Right lobe of liver (tissue), 6 donors: ENCODE results near the gene CDC42BPB. TPM values are rescaled to one million over a fixed set of nuclear protein-coding genes. Genes with fewer than 3 reads are reported as not detected.

ENCODE experiments used
- ATAC-seq, 4 donors: fragments of 200-7000 bp; cut with Tn5 transposase; one replicate each; pipeline ENCODE4 v1.9.1; 2020; ENCODE audit warnings: mild to moderate bottlenecking in 4 of 4, moderate library complexity in 4 of 4
- DNase-seq, 3 donors: peaks; one replicate each; pipeline ENCODE4 v3.0.0-alpha.2; 2020
- H3K27ac ChIP-seq, 3 donors: fragments of 200-600 bp; one replicate each; pipeline ENCODE4 v1.8.0; 2022
- H3K27me3 ChIP-seq, 2 donors: fragments of 200-600 bp; one replicate each; pipeline ENCODE4 v1.8.0; 2022
- H3K36me3 ChIP-seq, 4 donors: fragments of 200-600 bp; sonication (generic) in 1 of 4; one replicate each; pipeline versions ENCODE4 v1.5.1 to v1.8.0; 2017 to 2022; ENCODE audit warnings: control low read depth in 1 of 4
- H3K4me1 ChIP-seq, 4 donors: fragments of 200-600 bp; sonication (generic) in 1 of 4; one replicate each; pipeline versions ENCODE4 v1.5.1 to v1.8.0; 2017 to 2022; ENCODE audit warnings: control low read depth in 1 of 4
- H3K4me3 ChIP-seq, 3 donors: fragments of 200-600 bp; one replicate each; pipeline ENCODE4 v1.8.0; 2022
- H3K9me3 ChIP-seq, 4 donors: fragments of 200-600 bp; sonication (generic) in 1 of 4; one replicate each; pipeline versions ENCODE4 v1.5.1 to v1.8.0; 2017 to 2022; ENCODE audit warnings: control low read depth in 1 of 4
- CTCF ChIP-seq, 4 donors: fragments of 200-600 bp in 3 of 4; fragments of 450-650 bp in 1 of 4; IDR thresholded peaks; one replicate each; pipeline versions ENCODE4 v1.5.1 to v1.8.0; 2016 to 2022; ENCODE audit warnings: antibody characterized with exemption in 4 of 4, mild to moderate bottlenecking in 2 of 4
- POLR2A ChIP-seq: fragments of 450-650 bp; IDR thresholded peaks from one replicate; pipeline ENCODE4 v1.6.1; 2017; ENCODE audit warnings: antibody characterized with exemption, mild to moderate bottlenecking
- WGBS: methylation state at CpG from one replicate; pipeline ENCODE4 v1.1.6; 2018; ENCODE audit warnings: low coverage, low lambda C conversion rate; ENCODE audit not compliant: insufficient coverage; ENCODE audit errors: missing lambda C conversion rate; 5-methylcytosine and 5-hydroxymethylcytosine counted together
- intact Hi-C, 2 donors: fragments of 100-400 bp; cut with DNase I; formaldehyde crosslinking; loops; one replicate each; pipeline versions ENCODE4 v1.11.2 to v1.14.1; 2022
- total RNA-seq, 6 experiments: library from RNA; depleted of rRNA in 2 of 6; stranded (reverse); fragments of >200 nt in 2 of 6; fragmentation: NEBNext Ultra II Directional in 3 of 6; extraction: Animal tissue kit (Norgen Biotek cat#: 25700) in 3 of 6; gene quantifications; one replicate each; pipeline versions ENCODE4 v1.1.0 to v1.2.4, GENCODE V29; 2016 to 2023
- donor health status: DM: no; HTN: yes; CAD: no.
- donor health status: DM: no; HTN: no; CAD: no.
- donor health status: DM: no; HTN: no; CAD: no.
- donor health status: DM: no; HTN: yes; CAD: no.
- donor health status: DM: no; HTN: yes; CAD: no.

Gene CDC42BPB
- total RNA-seq, 6 experiments from 2014 or later = 38.4 to 55.5 (median 43.0) TPM

DNA sequence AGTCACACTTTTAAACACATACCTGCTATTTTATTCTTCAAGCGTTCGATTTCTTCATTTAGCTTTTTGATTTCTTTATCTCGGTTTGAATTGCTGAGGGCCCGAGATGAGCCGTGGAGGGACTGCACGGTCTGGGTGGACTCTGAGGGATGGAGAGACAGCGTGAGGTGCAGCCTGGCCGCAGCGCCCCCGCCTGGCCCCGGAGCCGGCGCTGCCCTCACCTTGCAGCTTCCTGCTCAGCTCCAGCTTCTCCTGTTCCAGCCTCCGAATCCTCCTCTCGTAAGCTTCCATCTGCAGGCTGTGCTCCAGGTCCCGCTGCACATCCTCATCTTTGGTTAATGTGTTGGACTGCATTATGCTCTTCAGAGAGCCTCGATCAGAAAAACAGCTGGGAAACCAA is 81.7 kb downstream of the CDC42BPB start:
- no peak for DNase-seq
- 91% methylated on average over 17 of the region's 17 CpGs for WGBS

DNA sequence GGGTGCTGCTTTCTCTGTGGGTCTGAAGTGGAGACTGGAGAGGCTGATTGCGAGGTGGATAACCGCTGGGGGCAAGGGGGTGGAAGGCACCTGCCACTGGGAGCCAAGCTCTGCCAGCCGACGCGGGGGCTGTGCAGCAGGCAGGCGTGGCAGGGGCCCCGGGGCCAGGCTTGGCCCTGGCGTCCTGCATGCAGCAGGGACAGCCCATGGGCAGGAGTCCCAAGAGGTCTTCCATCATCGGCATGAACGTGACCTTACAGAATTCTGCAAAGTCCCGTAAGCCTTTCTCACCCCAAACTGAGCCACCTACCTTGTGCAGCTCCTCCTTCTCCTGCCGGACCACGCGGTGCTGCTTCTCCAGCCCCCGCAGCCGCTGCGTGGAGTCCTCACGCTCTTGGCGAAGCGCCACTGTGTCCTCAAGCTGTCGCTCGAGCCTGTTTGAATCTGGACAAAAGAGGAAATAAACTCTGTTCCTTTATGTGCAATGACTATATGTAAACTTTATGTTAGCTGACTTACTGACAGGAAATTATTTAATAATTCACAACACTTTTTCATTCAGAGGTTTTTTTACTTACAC is 83.6 kb downstream of the CDC42BPB start:
- intact Hi-C loops = no loop called here
- Histone ChIP-seq H3K36me3 (peaks cover 2 to 73% (median 37%) of the 10 kb centered on the region in 4 donors), H3K27ac (no peak overlapping the region), H3K9me3 (no peaks in the 10 kb centered on the region), H3K4me1 (no peaks in the 10 kb centered on the region), H3K27me3 (no peaks in the 10 kb centered on the region), H3K4me3 (no peak overlapping the region)
- 35% methylated on average over 5 of the region's 22 CpGs for WGBS
- no peak for TF ChIP-seq CTCF (IDR thresholded peaks at IDR 0.05)
- no peak for TF ChIP-seq POLR2A
- ATAC-seq (no peak), DNase-seq (no peak)

More for the DNA sequence above, 81.7 kb downstream of the CDC42BPB start:
- H3K4me1 ChIP-seq = no peaks in the 10 kb centered on the region
- H3K27me3 ChIP-seq = no peaks in the 10 kb centered on the region
- H3K27ac ChIP-seq = no peak overlapping the region
- no peak for ATAC-seq
- no peak for TF ChIP-seq CTCF (IDR thresholded peaks at IDR 0.05)
- no peak for TF ChIP-seq POLR2A
- no peaks in the 10 kb centered on the region for H3K9me3 ChIP-seq
- intact Hi-C loops = no loop called here
- H3K36me3 ChIP-seq = peaks cover 0 to 73% (median 35%) of the 10 kb centered on the region in 4 donors
- H3K4me3 ChIP-seq = no peak overlapping the region

GRCh38 chr14:102971836-102972606 is 85.3 kb downstream of the CDC42BPB start:
- no peak for ATAC-seq
- TF ChIP-seq POLR2A = no peak
- no peak for TF ChIP-seq CTCF (IDR thresholded peaks at IDR 0.05)
- no peak overlapping the region for H3K27ac ChIP-seq
- intact Hi-C loops = no loop called here
- no peak for DNase-seq
- no peaks in the 10 kb centered on the region for H3K9me3 ChIP-seq
- H3K4me3 ChIP-seq = no peak overlapping the region
- no peaks in the 10 kb centered on the region for H3K4me1 ChIP-seq
- peaks cover 13 to 79% (median 45%) of the 10 kb centered on the region in 4 donors for H3K36me3 ChIP-seq
- no peaks in the 10 kb centered on the region for H3K27me3 ChIP-seq
- 86% methylated on average over 19 of the region's 25 CpGs for WGBS

DNA sequence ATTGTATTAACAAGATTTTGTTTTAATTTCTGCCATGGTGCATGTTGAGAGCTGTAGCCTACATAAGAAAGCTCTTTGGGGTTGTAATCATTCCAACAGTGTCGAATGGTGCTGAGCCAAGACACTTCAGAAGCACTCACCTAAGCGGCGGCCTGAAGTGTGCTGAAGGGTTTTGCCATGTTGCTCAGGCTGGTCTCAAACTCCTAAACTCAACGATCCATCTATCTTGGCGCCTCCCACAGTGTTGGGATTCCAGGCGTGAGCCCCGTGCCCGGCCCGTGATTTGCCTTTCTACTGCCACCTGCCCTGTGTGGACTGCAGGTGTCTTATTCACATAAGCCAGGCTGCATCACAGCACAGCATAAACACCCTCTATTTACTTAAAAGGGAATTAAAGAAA is 86.0 kb downstream of the CDC42BPB start:
- DNase-seq = no peak
- no peak for TF ChIP-seq CTCF (IDR thresholded peaks at IDR 0.05)
- no peak for TF ChIP-seq POLR2A
- Histone ChIP-seq H3K36me3 (peaks cover 13 to 79% (median 48%) of the 10 kb centered on the region in 4 donors), H3K4me3 (no peak overlapping the region), H3K4me1 (no peaks in the 10 kb centered on the region), H3K27ac (no peak overlapping the region), H3K27me3 (no peaks in the 10 kb centered on the region), H3K9me3 (no peaks in the 10 kb centered on the region)
- intact Hi-C loops = no loop called here
- WGBS = 93% methylated on average over 8 of the region's 9 CpGs
- ATAC-seq = no peak
